GM12872 (cell line): Measurements from ENCODE around the gene EXOC6.

Experiments
- CTCF ChIP-seq: IDR thresholded peaks from 3 replicates; pipeline ENCODE4 v1.5.1; 2011; ENCODE audit warnings: low read depth, mild to moderate bottlenecking, low read length, moderate library complexity; ENCODE audit not compliant: insufficient read depth

EXOC6 gene

GRCh38 chr10:92997620-92998019 is 149.3 kb downstream of the EXOC6 start:
- TF ChIP-seq CTCF = no peak

GRCh38 chr10:92999191-92999590 is 150.9 kb downstream of the EXOC6 start:
- TF ChIP-seq CTCF = no peak

- TF ChIP-seq CTCF = peak; percentile 57
These were observed 158.2 kb downstream of the EXOC6 start for GRCh38 chr10:93006435-93007039.

- TF ChIP-seq CTCF = no peak
These were observed 167.4 kb downstream of the EXOC6 start for GRCh38 chr10:93015722-93016121.

GRCh38 chr10:93023013-93023650 is 174.8 kb downstream of the EXOC6 start:
- TF ChIP-seq CTCF = no peak

GRCh38 chr10:93026072-93026471 is 177.8 kb downstream of the EXOC6 start:
- no peak for TF ChIP-seq CTCF

- TF ChIP-seq CTCF = no peak
These were observed 179.2 kb downstream of the EXOC6 start for GRCh38 chr10:93027508-93027907.
